ENCODE results near the gene ARSA.
A peak's percentile ranks its signal among the peaks of the same experiment; 100 is the strongest.

ARSA gene

DNA sequence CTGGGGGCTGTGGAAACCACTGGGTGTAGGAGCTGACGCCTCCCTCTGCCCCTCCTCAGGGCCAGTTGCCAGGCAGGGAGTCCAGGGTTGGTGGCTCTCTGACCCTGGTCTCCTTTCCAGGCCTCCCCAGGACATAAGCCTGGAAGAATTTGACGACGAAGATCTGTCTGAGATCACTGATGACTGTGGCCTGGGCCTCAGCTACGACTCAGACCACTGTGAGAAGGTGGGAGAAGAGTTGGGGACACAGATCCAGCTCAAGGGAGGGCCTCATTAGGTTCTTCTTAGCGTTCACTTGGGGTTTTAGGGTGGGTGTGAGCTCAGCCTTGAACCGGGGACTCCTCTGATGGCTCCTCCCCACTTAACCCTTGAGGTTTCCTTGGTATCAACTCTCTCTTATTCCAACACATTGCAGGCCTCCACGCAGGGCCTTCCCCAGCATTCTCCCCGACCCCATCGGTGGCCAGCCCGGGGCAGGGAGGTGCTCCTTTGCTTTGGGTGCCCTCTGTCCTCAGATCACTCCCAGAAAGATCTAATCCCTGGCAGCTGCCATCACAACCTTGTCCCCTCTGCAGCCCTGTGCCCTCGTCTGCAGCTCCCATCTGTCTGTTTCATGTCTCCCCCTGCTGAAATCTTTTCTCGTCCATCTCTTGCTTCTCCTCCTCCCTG lies 26.1 kb downstream of the ARSA start:
- no peak for DNase-seq

DNA sequence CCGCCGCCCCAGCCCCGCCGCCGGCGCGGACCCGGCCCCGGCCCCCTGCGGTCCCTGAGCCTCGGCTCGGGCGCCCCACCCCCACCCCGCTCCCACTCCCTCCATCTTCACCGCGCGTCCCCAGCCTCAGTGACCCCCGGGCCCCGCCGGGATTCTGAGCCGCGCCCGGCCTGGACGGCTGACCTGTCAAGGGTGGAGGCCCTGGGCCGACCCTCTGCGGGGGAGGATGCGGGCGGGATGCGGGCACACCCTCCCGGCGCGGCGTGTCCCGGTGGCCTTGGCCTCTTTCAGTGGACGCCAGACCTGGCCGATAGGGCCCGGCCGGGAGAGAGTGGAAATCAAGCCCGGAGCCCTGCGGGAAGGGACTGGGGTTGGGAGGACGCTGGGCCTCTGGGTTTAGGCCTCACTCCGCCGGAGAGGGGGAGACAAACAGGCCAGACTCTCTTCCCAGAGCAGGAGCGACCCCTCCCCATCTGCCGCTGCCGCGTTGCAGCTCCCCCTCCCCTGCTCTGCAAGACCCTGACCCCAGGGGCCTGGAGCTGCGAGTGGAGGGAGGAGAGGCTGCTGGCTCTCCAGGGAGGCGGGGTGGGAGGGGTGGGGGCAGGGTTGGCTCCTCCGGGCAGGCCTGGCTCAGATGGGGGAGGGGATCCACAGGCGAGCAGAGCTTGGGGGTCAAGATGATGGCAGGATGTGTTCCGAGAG lies 26.8 kb downstream of the ARSA start:
- no peak for DNase-seq

- DNase-seq = no peak
Observed at GRCh38 chr22:50600538-50600937, 27.4 kb downstream of the ARSA start, which contains the start of gene MAPK8IP2. MAPK8IP2 (plus strand) TSS chr22:50600793; CDS start chr22:50600819, 26 bp downstream.

GRCh38 chr22:50599816-50600455 lies 28.0 kb downstream of the ARSA start:
- no peak for DNase-seq

- DNase-seq = no peak
Observed at GRCh38 chr22:50597097-50597496, 30.9 kb downstream of the ARSA start.

DNA sequence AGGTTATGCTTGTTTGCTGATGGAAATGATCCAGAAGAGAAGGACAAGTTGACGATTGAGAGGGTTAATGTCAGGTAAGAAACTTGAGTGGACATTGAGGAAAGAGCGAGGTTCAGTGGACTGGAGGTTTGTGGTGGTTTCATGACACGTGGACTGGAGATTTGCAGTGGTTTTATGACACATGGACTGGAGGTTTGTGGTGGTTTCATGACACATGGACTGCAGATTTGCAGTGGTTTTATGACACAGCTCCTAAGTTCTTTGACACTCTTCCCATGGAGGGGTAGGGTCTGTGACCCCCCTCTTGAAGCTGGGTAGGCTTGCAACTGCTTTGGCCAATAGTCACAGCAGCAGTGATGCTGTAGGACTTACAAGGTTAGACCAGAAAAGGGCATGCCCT lies 32.8 kb downstream of the ARSA start:
- no peak for DNase-seq

DNA sequence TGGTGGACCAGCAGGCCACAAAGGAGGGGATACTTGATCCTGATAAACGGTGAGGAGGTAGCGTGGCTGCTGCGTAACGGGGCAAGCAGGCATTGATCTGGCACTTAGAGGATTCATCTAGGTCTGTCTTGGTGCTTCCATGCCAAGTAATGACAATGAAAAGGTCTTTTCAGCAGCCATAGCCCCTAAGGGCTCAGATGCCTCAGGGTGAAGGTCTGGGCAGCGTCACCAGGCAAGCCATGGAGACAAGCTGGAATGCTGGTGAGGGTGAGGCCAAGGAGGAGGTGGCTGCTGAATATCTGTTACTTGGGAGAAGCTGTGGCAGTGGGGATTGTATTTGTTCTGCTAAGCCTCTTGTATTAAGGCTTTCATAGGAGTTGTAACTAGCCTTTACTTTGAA lies 40.5 kb downstream of the ARSA start:
- no peak for DNase-seq

GRCh38 chr22:50586416-50586815 lies 41.5 kb downstream of the ARSA start:
- no peak for DNase-seq

GRCh38 chr22:50585781-50586180 lies 42.2 kb downstream of the ARSA start:
- DNase-seq = no peak

DNA sequence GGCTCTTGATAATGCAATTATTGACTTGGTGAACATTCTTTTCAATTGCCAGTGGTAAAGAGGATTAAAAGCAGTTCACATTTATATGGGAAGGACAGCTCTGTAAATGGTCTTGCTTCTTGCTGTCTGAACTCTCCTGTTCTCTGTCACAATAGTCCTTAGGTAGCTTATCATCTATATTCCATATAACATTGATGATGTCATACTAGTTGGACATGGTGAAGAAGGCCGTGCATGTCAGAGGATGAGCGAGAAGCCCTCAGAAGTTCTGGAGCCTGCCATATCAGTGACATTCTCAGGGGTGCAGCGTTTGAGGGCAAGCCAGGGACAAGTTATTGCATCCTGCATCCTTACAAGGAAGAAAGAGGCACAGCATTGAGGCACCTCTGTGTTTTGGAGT lies 42.7 kb downstream of the ARSA start:
- no peak for DNase-seq

GRCh38 chr22:50584106-50585096 lies 43.6 kb downstream of the ARSA start:
- DNase-seq = no peak

DNA sequence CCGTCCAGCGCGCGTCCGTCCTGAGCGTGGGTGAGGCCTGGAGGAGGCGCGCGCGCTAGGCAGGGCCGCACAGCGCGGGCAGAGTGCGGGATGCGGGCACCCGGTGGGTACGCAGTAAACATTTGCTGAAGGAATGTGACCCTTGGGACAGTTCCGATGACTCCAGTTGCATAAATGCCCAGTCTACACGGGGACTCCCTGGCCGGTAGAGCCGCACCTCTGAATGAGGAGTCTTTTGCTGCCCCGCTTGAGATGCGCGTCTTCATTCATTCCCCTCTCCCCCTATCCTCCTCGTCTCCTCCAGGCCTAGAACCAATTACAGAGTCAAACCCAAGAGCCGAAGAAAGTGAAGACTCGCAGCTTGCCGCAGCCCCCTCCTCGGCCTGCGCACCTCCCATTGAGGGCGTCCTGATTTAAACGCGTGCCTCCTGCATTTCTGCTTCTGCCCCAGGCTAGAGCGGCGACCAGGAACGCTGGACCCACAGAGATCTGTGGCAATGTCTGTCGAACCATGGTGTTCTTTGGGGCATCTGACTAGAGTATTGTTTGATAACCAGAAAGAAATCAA lies 44.6 kb downstream of the ARSA start:
- DNase-seq = no peak

GRCh38 chr22:50582493-50583293 lies 45.3 kb downstream of the ARSA start, which contains the start of gene CHKB:
CHKB (minus strand) TSS chr22:50582849; CDS start chr22:50582781, 68 bp downstream.
- peak; percentile 93 for DNase-seq

DNA sequence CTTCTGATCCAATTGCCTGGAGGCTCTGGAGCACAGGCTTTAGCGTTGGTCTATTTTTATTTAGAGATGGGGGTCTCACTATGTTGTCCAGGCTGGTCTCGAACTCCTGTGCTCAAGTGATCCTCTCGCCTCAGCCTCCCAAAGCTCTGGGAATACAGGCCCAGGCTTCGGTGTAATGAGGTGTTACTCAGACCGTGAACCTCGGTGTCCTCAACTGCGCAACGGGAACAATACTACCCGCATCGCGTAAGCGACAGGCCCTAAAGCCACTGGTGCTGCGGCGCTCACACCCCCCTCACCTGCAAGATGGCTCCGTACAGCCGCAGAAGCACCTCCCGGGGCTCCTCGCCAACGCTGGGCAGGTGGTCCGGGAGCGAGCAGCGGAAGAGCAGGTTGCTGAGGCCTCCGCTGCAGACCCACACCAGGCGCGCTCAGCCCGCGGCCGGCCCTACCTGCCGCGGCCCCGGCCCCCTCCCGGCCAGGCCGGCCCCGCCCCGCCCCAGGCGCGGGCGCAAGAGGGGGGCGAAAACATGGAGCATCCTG lies 45.9 kb downstream of the ARSA start:
- no peak for DNase-seq

DNA sequence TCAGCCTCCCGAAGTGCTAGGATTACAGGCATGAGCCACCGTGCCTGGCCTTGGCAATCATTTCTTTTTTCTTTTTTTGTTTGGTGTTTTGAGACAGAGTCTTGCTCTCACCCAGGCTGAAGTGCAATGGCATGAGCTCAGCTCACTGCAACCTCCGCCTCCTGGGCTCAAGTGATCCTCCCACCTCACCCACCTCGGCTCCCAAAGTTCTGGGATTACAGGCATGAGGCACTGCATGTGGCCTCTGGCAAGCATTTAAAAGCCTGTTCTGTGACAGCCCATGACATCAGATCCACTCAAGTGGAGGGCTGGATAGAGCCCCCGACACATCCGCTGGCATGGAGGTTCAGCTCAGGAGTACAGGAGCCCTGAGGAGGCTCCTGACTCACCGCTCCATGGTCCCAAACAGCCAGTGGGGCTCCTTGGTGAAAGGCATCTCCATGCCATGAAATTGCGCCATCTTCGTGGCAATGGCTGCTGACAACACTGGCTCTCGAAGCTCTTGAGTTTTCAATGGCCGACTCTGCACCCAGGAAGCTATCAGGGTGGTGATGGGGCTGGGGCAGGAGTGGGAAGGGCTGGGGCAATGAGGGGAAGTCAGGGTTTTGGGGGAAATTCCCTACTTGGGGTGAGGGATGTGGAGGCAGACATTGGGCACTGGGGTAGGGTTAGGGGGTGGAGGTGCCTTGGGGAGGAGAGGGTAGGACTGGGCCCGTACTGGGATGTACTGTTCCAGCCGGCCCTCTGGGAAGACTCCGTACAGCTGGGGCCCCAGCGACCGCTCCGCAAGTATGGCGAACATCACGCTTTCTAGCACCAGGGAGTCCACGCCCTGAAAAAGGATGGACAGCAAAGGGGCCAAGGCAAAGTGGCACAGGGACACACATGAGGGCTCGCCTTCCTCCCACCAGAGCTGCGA lies 46.7 kb downstream of the ARSA start:
- no peak for DNase-seq

- no peak for DNase-seq
Observed at GRCh38 chr22:50579752-50580151, 48.2 kb downstream of the ARSA start.

- no peak for DNase-seq
Observed at GRCh38 chr22:50578776-50579310, 49.1 kb downstream of the ARSA start.

- no peak for DNase-seq
Observed at GRCh38 chr22:50577987-50578775, 49.8 kb downstream of the ARSA start, which contains the start of gene CPT1B. CPT1B (minus strand) TSS chr22:50578427; CDS start chr22:50577915, 512 bp downstream.

GRCh38 chr22:50577697-50577986 lies 50.3 kb downstream of the ARSA start:
- DNase-seq = no peak

Data from NCI-H1436 treated with DMSO at 0.1 percent for 48 hours (cell line).